Measurements from ENCODE around the gene SH3PXD2A.

The SH3PXD2A gene

DNA sequence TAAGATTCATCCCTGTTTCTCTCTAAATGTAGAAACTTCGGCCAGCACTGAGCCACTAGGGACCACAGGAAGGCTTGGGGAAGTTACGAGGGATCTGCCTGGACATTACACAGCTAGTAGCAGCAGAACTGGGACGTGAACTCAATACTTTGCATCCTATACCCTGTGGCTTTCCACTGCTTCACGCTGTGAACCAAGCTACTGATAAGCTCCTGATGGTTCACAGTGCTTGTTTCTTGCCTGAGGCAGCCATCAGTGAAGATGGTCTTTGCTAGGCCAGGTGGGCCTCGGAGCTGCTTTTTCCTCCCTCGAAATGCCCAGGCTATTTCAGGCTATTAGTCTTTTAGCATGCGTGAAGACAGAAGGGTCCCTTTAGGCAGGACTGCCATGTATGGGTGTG, 132.7 kb downstream of the SH3PXD2A start:
- TF ChIP-seq, protein P1, sequence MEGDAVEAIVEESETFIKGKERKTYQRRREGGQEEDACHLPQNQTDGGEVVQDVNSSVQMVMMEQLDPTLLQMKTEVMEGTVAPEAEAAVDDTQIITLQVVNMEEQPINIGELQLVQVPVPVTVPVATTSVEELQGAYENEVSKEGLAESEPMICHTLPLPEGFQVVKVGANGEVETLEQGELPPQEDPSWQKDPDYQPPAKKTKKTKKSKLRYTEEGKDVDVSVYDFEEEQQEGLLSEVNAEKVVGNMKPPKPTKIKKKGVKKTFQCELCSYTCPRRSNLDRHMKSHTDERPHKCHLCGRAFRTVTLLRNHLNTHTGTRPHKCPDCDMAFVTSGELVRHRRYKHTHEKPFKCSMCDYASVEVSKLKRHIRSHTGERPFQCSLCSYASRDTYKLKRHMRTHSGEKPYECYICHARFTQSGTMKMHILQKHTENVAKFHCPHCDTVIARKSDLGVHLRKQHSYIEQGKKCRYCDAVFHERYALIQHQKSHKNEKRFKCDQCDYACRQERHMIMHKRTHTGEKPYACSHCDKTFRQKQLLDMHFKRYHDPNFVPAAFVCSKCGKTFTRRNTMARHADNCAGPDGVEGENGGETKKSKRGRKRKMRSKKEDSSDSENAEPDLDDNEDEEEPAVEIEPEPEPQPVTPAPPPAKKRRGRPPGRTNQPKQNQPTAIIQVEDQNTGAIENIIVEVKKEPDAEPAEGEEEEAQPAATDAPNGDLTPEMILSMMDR (conservative IDR thresholded peaks at IDR 0.05; ENCODE audit: low read depth, low read length) = no peak
- no peak overlapping the region for H3K4me3 ChIP-seq (ENCODE audit: low read length)
- no peak for DNase-seq (ENCODE audit: low read depth)

DNA sequence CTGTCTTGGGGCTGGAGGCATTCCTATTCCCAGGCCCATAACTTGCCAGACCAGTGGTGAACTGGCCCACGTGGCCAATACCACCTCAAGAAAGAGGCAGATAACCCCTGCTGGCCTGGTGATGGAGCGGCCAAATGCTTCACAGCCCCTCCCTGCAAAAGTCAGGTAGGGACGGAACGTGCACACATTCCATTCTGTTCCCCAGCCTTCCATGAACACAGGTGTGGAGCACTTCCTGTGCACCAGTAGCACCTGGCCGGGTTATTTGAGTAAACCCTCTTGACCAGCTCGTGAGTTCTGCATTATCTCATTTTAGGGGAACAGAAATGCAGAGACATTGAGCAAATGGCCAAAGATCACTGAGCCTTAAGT, 134.4 kb downstream of the SH3PXD2A start:
- H3K4me3 ChIP-seq (ENCODE audit: low read length) = no peak overlapping the region
- TF ChIP-seq, protein P1 (conservative IDR thresholded peaks at IDR 0.05; ENCODE audit: low read depth, low read length) = no peak
- no peak for DNase-seq (ENCODE audit: low read depth)

DNA sequence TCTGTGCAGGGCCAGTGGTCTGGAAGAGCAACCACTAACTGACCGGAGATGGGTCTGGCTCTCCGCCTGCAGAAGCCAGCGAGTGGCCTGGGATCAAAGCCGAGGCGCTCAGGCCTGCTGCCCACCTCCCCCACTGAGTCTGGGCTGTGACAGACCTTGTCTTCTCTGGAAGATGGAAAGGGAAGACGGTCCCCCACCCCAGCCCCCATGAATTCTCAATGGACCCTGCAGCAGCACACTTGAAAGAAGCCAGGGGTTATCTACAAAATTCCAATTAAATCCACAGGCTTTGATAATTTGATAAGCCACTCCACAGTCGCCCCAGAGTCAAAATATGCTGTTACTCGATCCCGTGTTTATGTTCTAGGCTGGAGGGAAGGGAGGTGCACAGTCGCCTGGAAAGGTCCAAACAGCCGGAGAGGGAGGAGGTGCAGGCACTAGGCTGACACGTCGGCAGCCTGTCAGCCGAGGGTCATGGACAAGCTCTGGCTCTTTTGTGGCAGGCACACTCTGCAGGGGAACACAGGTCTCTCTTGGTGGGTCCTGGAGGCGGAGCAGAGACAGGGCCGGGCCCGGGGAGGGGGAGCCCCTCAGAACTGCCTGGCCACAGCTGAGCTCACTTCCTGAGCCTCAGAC, 134.9 kb downstream of the SH3PXD2A start:
- H3K4me3 ChIP-seq (ENCODE audit: low read length) = no peak overlapping the region
- DNase-seq (ENCODE audit: low read depth) = no peak

DNA sequence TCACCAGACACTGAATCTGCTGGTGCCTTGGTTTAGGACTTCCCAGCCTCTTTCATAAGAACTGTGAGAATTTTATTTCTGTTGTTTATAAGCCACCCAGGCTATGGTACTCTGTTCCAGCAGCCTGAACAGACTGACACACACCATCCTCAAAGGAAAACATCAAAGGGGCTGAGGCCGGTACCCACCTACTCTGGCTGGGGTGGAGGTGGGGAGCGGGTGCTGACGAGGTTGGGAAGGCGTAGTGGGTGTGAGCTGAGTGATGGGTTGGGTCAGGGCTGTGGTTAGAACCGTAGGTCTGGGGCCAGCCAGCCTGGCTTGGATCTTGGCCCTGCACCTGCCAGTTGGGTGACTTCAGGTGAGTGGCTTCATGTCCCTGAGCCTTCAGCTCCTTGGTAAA, 136.3 kb downstream of the SH3PXD2A start:
- no peak for DNase-seq (ENCODE audit: low read depth)
- H3K4me3 ChIP-seq (ENCODE audit: low read length) = no peak overlapping the region
- TF ChIP-seq, protein P1 (conservative IDR thresholded peaks at IDR 0.05; ENCODE audit: low read depth, low read length) = no peak

More for the DNA sequence above, 134.9 kb downstream of the SH3PXD2A start:
- TF ChIP-seq, protein P1 (conservative IDR thresholded peaks at IDR 0.05; ENCODE audit: low read depth, low read length) = no peak

DNA sequence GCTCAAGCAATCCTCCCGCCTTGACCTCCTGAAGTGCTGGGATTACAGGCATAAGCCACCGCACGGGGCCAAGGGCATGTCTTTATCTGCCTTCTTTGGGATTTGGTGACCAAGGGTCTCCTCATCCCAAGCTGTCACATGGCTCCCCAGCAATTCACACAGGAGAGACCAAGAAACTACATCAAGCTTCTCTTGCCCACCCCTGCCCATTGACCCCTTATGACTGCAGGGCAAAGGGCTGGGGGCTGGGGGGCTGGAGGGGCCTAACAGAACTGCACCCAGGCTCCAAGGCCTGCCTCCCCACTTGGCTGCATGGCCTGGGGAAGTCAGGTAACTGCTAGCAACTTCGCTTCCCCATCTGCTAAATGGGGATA, 137.1 kb downstream of the SH3PXD2A start:
- no peak overlapping the region for H3K4me3 ChIP-seq (ENCODE audit: low read length)
- DNase-seq (ENCODE audit: low read depth) = no peak
- TF ChIP-seq, protein P1 (conservative IDR thresholded peaks at IDR 0.05; ENCODE audit: low read depth, low read length) = no peak

DNA sequence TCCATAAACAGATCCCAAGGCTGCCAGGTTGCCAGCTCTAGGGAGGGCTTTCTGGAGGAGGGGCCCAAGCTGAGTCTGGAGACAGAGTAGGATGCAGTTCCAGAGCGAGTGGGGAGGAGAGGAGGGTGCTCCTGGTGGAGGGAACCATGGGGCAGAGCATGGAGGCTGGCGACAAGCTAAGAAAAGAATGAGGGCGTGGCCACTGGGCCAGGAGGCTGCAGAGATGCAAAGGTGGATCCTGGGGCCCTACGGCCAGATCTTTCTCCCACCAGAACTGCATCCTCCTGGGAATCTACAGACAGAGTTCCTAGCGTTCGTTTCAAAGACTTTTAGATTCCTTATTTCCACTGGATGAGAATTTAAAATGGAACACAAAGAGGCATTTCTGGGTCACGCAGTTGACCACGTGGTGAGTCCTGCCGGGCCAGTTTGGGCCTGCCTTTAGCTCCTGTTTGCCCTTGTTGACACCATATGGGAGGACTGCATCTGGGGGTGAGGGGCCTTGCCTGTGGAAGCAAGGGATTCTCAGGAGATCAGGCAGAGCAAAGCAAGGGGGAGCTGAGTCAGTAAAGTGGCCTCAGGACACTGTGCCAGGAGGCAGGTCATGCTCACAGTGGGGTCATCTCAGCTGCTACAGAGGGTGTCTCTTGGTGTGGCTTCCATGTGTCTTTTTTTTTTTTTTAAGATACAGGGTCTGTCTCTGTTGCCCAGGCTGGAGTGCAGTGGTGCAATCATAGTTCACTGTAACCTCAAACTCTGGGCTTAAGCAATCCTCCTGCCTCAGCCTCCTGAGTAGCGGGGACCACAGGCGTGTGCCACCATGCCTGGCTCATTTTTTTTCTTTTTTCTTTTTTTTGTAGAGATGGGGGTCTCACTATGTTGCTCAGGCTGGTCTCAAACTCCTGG, 137.8 kb downstream of the SH3PXD2A start:
- TF ChIP-seq, protein P1 (conservative IDR thresholded peaks at IDR 0.05; ENCODE audit: low read depth, low read length) = no peak
- H3K4me3 ChIP-seq (ENCODE audit: low read length) = no peak overlapping the region
- DNase-seq (ENCODE audit: low read depth) = no peak

Data from retinal pigment epithelial cell (primary cell).